SKM-1 treated with dmso at 0.1 percent for 144 hours (cell line): ENCODE measurements around the gene CFAP126.
A peak's percentile ranks its signal among the peaks of the same experiment; 100 is the strongest.
"Not testable (repeated sequence)": the region's sequence is repeated elsewhere in the genome, so short reads cannot be mapped to it uniquely, and the experiment has no call there.

Experiments
- DNase-seq: peaks from one replicate; lab custom pipeline; 2025; ENCODE audit not compliant: unreplicated experiment; lab: John Stamatoyannopoulos, UW

The CFAP126 gene

DNA sequence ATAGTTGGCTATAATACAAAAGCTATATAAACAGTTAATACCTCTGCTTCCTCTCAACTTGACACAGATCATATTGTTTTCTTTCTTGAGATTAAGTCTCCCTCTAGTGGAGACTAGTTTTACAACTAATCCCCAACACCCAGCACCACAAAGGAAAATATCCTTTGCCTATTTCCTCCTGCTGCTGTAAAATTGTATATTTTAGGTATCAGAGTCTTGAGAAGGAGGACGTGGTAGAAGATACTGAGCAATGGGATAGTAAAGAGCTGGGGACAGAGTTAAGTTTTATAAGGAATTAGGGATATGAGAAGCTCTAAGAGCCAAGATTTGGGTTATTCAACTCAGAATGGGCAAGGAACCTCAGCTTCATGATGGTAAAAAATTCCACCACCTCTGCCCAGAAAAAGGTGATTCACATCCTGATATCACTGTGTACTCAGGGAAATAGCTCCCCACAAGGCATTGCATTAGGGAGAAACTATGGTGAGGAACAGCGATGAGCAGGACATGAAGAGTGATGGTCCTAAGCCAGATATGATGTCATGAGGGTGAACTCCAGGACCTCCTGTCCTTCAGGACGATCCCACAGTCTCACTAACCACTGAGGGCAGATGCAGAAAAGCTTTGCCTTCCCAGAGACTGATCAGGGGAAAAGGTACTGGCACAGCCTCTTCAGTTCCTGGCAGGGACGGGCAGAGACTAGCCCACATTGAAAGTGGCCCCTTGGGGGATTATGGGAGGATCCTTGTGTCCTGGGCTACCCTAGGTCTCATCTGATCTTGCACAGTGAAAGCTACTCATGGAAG lies 14.7 kb upstream of the CFAP126 start:
- DNase-seq: peak; percentile 90

DNA sequence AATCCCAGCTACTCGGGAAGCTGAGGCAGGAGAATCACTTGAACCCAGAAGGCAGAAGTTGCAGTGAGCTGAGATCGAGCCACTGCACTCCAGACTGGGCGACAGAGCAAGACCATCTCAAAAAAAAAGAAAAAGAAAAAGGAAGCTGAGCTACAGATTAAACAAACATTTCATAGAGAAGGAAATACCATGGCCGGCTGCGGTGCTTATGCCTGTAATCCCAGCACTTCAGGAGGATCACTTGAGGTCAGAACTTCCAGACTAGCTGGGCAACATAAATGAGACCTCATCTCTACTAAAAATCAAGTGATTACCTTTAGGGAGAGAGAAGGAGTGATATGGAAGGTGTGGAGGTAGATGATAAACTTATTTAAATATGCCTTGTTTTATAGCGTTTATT lies 14.0 kb upstream of the CFAP126 start:
- no peak for DNase-seq

DNA sequence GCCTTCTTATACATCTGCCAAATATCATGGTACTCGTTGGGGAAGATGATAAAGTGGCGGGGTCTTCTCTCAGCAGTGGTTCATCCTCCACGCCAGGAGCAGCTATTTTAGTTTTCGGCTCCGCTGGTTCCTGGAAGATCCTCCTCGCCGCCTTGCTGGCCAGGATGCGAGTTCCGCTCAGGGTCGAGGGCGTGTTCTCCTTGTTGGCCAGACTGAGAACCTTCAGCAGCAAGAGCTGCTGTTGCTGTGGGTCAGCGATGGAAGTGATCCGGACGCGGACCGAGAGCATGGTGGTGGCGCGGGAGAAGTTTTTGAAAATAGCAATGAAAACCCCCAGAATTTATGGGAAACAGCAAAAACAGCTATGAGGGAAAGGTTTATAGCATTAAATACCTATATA lies 11.4 kb upstream of the CFAP126 start:
- peak; percentile 54 for DNase-seq

DNA sequence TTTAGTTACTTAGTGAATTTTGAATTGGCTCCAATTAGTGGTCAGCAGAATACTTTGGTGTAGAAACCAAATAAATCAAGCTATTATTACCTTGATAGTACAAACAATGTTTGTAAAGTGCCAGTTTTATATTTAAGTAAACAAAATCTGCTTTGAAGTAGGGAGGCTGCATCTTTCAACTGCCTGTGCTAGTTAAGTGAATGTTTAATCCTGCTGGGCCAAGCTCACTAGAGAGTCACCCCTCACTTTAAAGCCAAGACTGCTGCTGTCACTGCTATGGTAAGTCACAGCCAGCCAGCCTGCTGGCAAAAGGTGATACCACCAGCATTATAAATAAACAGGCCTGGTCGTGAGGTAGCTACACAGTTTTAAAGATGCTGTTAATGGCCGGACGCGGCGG lies 10.3 kb upstream of the CFAP126 start:
- no peak for DNase-seq

DNA sequence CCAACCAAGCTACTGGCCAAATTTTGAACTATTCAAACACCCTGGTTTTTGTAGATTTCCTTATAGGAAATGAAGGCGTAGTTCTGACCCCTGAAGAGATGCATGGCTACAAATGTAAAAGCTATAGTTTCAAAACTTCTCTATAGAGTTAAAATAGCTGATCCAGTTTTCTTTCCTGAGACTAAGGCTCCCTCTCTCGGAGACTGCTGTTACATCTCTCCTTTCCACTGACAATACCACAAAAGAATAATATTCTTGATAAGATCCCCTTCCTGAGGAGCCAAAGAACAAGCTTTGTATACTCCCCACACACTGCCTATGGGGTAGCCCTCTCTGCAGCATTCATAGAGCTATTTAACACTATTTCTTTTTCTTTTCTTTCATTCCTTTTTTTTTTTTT lies 6.7 kb upstream of the CFAP126 start:
- DNase-seq: peak; percentile 34

DNA sequence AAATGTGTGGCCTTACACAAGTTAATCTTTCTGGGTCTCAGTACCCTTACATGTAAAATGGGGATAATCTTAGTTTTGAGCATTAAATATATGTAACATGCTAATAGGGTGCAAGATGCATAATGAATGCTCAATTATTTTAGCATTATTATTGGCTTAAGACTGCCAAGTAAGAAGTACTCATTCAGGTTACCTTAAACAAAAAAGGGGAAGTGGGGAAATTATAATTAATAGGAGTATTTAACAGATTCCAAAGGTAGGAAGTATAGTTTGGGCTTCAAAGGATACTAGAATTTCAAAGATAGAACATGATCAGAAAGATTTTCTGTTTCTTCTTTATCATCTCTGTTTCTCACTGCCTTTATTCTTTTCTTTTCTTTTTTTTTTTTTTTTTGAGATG lies 5.8 kb upstream of the CFAP126 start:
- DNase-seq: no peak

DNA sequence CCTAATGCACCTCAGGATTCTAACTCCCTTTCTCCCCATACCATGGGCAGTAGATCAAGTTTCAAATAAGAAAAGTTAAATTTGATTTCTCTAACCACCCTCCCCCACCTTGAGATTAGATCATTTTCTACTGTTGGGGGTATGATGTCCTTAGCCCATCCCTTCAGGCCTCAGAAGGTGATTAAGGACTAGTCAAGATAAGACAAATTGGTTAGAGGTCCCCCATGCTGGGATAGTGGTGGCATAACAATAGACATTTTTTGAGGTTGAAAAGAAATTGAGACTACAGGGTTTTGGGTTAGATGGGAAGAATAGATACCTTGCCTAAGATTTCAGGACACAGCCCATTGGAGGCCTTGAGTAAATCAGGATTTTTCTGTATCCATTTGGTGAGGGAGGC lies 2.5 kb downstream of the CFAP126 start:
- DNase-seq: no peak

DNA sequence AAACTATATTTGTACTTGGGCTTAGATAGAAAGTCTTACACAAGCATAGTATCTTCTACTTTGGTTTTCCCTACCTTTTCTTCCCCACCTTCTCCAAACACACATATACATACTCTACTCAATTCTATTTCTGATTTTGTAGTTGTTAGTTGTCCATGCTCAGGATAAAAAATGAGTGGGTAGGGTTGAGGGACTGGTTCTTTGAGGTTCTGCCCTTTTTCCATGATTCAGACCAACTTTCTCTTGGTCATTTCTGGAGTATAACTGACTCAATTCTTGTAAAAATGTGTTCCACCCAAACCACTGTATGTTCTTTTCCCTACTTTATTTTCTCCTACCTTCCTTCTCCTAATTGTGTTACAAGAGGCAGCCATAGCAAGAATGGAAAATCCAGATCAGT lies 3.3 kb downstream of the CFAP126 start:
- no peak for DNase-seq

DNA sequence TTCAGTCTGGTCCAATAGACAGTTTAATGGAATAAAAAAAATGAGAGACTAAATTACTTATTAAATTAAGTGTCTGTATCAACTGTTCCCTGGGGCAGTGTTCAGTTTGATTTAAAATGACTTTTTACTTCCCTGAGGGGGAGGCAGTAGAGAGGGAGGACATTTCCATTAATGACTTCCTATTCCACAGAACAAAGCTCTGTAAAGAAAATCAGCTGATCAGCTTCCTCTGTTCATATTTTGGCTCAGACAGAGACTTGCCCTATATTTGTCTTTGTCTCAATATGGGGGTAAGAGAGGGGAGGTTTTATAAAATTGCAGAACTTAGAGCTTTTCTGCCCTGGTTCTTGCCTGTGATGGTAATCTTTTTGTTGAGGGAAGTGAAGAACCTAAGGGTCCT lies 8.4 kb downstream of the CFAP126 start:
- DNase-seq: no peak

DNA sequence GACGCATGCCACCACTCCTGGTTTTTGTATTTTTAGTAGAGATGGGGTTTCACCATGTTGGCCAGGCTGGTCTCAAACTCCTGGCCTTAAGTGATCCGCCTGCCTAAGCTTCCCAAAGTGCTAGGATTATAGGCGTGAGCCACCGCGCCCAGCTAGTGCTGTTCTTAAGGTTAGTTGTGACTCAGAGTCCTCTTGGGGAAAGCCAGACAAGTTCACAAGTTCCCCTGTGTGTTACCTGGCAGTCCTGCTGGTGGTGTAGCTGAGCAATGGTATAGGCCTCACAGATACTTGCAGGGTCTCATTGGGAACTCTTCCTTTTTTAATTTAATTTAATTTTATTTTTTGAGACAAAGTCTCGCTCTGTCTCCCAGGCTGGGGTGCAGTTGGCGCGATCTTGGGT lies 10.6 kb downstream of the CFAP126 start:
- DNase-seq: no peak

DNA sequence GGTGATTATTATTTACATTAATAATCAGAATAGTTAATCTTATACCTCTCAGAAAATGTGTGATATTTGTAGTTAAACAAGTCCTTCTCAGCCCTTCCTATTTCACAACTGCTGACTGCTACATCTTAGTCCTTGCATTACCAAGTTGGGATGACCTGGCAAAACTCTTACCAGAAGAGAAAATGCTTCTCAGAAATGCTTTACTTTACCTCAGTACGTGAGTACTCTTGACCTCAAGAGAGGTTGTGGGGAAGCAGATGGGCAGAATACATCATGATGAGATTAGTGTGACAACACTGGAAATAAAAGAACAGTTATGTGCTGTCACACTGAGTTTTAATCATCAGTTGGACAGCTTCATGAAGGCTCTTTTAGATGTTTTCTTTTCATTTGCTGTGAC lies 16.2 kb downstream of the CFAP126 start:
- DNase-seq: peak; percentile 10

DNA sequence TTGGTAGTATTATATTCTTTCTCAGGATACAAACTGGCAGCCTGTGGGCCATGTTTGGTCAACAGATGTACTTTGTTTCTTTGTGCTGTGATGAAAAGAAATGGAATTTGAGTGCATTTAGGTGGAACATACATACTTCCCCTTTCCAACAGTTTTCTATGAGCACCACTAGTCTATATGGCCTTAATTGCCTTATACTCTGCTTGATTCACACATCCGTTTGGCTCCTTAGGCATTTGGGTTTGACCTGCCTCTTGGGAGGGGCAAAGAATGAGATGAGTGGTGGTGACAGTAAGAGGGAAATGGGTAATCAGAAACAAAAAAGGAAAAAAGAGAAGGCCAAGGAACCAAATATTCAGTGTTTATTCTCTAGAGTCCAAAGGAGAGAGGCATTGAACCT lies 17.0 kb downstream of the CFAP126 start:
- DNase-seq: peak; percentile 22

DNA sequence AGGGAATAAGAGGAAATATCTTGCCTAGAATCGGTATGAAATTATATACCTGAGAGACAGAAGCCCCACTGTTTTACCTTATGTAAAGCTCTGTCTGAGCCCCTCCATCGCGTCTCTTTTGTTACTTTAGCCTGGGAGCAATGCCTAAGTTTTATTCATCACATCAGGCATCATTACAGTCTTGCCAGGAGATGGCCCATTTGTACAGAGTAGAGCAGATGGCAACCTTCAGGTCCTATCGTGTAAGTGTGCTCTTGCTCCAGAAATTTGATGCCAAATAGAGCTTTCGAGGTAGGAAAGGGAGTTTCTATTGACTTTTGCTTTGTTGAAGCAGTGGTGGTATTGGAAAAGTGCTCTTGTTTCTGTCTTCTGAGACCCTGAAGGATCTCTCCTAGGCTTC lies 24.9 kb downstream of the CFAP126 start:
- DNase-seq: no peak

DNA sequence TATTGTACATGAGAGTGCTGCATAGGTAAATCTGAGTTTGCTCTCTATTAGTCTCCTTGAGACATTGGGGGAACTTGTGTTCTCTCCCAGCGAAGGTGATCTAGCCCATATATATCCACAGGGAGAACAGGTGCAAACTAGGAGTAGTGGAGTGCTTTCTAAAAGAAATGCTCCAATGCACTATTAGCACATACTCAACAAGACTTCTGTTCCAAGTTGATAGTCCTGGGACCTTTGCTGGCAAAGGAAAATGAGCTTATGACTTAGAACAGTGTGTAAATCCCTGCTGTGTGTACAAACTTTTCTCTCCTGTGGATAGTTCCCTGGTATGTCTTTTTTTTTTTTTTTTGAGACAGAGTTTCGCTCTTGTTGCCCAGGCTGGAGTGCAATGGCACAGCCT lies 25.5 kb downstream of the CFAP126 start:
- DNase-seq: no peak

DNA sequence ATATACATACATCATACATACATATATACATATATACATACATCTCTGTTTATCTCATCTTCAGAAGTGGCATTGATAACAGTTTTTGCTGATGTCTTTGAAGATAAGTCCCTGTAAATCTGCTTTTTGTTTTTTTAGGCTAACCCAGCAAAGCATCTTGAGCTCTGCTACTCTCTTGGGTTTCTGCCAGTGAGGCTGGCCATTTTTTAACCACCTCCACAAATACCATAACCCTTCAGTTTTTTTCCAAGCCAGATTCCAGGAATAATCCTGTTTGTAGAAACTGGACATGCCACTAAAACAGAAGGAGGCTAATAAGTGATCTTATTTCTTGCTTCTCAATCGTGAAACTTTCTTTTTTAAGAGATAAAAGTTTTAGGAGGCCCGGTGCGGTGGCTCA lies 31.9 kb downstream of the CFAP126 start:
- DNase-seq: no peak

DNA sequence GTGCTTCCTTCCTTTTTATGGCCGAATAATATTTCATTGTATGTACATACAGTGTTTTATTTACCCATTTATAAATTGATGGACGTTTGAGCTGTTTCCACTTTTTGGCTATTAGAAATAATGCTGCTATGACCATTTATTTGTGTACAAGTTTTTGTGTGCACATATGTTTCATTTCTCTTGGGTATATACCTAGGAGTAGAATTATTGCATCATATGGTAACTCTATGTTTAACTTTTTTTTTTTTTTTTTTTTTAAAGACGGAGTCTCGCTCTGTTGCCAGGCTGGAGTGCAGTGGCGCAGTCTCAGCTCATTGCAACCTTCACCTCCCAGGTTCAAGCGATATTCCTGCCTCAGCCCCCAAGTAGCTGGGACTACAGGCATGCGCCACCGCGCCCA lies 34.5 kb downstream of the CFAP126 start:
- DNase-seq: no peak

DNA sequence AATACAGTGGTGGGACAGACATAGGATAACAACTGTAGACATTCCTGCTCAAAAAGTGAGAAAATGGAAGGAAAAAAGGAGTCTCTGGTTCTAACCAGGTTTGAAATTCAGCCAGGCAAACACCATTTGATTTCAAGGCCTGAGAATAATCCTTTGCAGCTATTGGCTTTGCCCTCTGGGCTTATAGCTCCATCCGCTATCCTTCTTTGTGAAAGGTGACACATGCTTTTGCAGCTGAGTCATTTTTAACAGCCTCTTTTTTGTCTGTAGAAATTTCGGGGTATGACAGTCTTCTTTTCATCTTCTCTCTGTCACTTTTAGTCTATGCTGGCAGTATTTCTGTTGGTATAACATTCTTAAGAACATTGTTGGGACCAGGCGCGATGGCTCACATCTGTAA lies 37.3 kb downstream of the CFAP126 start:
- DNase-seq: no peak

DNA sequence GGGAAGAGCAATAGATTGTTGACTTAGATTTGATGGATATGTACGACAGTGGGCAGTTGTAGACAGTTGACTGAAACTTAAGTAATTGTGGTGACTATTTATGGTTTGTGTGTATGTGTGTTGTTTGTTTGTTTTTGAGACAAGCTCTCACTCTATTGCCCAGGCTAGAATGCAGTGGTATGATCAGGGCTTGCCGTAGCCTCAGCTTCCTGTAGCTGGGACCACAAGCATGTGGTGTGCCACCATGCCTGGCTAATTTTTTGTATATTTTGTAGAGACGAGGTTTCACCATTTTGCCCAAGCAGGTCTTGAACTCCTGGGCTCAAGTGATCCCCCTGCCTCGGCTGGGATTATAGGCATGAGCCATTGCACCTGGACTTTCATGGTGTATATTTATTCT lies 43.7 kb downstream of the CFAP126 start:
- DNase-seq: no peak

DNA sequence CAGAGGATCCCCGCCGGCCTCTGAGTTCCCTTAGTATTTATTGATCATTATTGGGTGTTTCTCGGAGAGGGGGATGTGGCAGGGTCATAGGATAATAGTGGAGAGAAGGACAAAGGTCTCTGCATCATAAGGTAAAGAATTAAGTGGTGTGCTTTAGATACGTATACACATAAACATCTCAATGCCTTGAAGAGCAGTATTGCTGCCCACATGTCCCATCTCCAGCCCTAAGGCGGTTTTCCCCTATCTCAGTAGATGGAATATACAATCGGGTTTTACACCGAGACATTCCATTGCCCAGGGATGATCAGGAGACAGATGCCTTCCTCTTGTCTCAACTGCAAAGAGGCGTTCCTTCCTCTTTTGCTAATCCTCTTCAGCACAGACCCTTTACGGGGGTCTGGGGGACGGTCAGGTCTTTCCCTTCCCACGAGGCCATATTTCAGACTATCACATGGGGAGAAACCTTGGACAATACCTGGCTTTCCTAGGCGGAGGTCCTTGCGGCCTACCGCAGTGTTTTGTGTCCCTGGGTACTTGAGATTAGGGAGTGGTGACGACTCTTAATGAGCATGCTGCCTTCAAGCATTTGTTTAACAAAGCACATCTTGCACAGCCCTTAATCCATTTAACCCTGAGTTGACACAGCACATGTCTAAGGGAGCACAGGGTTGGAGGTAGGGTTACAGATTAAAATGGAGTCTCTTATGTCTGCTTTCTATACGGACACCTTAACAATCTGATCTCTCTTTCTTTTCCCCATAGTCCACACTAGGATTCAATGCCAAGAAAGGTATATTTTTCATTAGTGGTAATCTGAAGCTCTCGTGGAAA lies 51.6 kb downstream of the CFAP126 start:
- DNase-seq: not testable (repeated sequence)
